Measurements from ENCODE around the gene DOK5. TPM values are rescaled to one million over a fixed set of nuclear protein-coding genes. Genes with fewer than 3 reads are reported as not detected.

The DOK5 gene
- total and polyA plus RNA-seq, 9 of the 15 experiments (the other 6 are each of a cell fraction or from before 2014, with no cell fraction given) = not detected

GRCh38 chr20:54524849-54525248 is 49.5 kb downstream of the DOK5 start:
- Histone ChIP-seq H3K79me2 (ENCODE audit: control insufficient read depth, insufficient read depth, low read length) (no peaks in the 10 kb centered on the region), H3K4me1 (replicated peaks in 1 of 2; ENCODE audit: control insufficient read depth in 2 of 2, insufficient read depth in 2 of 2, low read length in 2 of 2) (no peaks in the 10 kb centered on the region), H3K9ac (ENCODE audit: insufficient read depth in 1 of 2, low read depth in 2 of 2, low read length in 2 of 2) (no peak overlapping the region), H3K27ac (ENCODE audit: extremely low read depth, low read depth, low read length) (no peak overlapping the region), H3K36me3 (ENCODE audit: control insufficient read depth, insufficient read depth, low read length) (no peaks in the 10 kb centered on the region), H2AFZ (ENCODE audit: low read depth, low read length) (no peak overlapping the region), H3K9me3 (replicated peaks; ENCODE audit: control insufficient read depth, insufficient read depth, low read depth, low read length) (no peaks in the 10 kb centered on the region), H3K4me3 (no peak overlapping the region), H3K9me1 (ENCODE audit: control insufficient read depth, insufficient read depth, low read length) (no peaks in the 10 kb centered on the region), H3K4me2 (ENCODE audit: insufficient read depth, low read length) (no peak overlapping the region), H3K27me3 (ENCODE audit: control insufficient read depth in 2 of 2, insufficient read depth in 2 of 2, low read length in 2 of 2) (no peaks in the 10 kb centered on the region), H4K20me1 (replicated peaks; ENCODE audit: control insufficient read depth, insufficient read depth, low read length) (no peaks in the 10 kb centered on the region)
- BruUV-seq (replicated peaks) = no TSS peak
- ChIA-PET POLR2A (no interaction called here), CTCF (ENCODE audit: low intra/inter-chr PET ratio) (no interaction called here)
- ATAC-seq (no peak), FAIRE-seq (no peak), DNase-seq (ENCODE audit: extremely low read depth in 1 of 4, low spot score in 3 of 4) (no peak)
- TF ChIP-seq ZNF444 (CRISPR knock-in tag; IDR thresholded peaks at IDR 0.05) = no peak
- no peak for TF ChIP-seq SNAPC5 (CRISPR knock-in tag; IDR thresholded peaks at IDR 0.05)
- no peak for TF ChIP-seq ZNF586 (CRISPR knock-in tag; conservative IDR thresholded peaks at IDR 0.05)
- TF ChIP-seq ARID3B (CRISPR knock-in tag; IDR thresholded peaks at IDR 0.05; ENCODE audit: borderline replicate concordance) = no peak
- no peak for TF ChIP-seq ZNF324 (CRISPR knock-in tag; IDR thresholded peaks at IDR 0.05)
- no peak for TF ChIP-seq CBX8 (IDR thresholded peaks at IDR 0.05; ENCODE audit: borderline replicate concordance, extremely low read depth, low read depth, low read length, poor library complexity, severe bottlenecking)
- TF ChIP-seq PRPF4 (IDR thresholded peaks at IDR 0.05; ENCODE audit: insufficient read depth, low read depth, low read length, poor library complexity, severe bottlenecking) = no peak
- TF ChIP-seq SAP30 (IDR thresholded peaks at IDR 0.05; ENCODE audit: borderline replicate concordance, insufficient read depth, low read depth, low read length, poor library complexity, severe bottlenecking) = no peak
- TF ChIP-seq CEBPZ (IDR thresholded peaks at IDR 0.05; ENCODE audit: borderline replicate concordance, low read depth, low read length) = no peak
- 0% methylated on average over 3 of the region's 3 CpGs for WGBS (ENCODE audit: insufficient coverage, low coverage, missing lambda C conversion rate)
- intact Hi-C loops (cut with micrococcal nuclease) = no loop called here
- in situ Hi-C loops (cut with MboI) = no loop called here

Measured in K562 (cell line).